Activated naive CD8-positive, alpha-beta T cell (primary cell): ENCODE measurements around the gene ELOVL7.
"Not testable (repeated sequence)": the region's sequence is repeated elsewhere in the genome, so short reads cannot be mapped to it uniquely, and the experiment has no call there.

ENCODE experiments used
- H3K27ac Mint-ChIP-seq: one replicate; pipeline ENCODE4 v1.8.0; 2021; ENCODE audit warnings: mixed read lengths
- H3K27me3 Mint-ChIP-seq: one replicate; pipeline ENCODE4 v1.8.0; 2021; ENCODE audit warnings: mixed read lengths
- H3K36me3 Mint-ChIP-seq: one replicate; pipeline ENCODE4 v1.8.0; 2021; ENCODE audit warnings: mixed read lengths
- H3K4me1 Mint-ChIP-seq: one replicate; pipeline ENCODE4 v1.8.0; 2021; ENCODE audit warnings: low read depth, mixed read lengths
- H3K4me3 Mint-ChIP-seq: one replicate; pipeline ENCODE4 v1.8.0; 2021; ENCODE audit warnings: mild to moderate bottlenecking, mixed read lengths
- H3K9me3 Mint-ChIP-seq: one replicate; pipeline ENCODE4 v1.8.0; 2021; ENCODE audit warnings: low read depth, mixed read lengths

Gene ELOVL7

DNA sequence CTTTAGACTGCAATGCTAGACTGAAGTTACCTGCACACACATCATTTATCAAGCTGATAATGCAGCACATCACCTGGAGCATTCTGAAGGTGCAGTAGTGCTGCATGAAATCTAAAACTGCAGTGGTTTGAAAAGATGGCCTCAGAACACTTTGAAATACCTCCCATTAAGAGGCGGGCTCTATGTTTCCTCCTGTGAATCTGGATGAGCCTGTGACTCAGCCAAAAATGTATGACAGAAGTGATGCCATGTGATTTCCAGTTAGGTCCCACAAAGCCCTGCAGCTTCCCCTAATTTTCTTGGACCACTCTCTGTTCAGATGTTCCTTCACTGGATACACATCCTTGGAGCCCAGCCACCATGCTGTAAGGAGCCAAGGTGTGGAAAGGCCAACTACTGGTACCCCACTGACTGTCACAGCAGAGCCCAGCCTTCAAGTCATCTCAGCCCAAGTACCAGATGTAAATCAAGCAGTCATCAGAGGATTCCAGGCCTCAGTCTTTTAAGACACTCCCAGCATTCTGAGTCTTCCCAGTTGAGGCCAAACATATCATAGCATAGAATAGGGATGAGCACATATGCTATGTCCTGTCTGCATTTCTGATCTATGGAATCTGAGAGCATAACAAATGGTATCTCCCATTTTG, 116.9 kb downstream of the ELOVL7 start:
- Mint-ChIP-seq H3K36me3 (no peaks in the 10 kb centered on the region), H3K9me3 (no peaks in the 10 kb centered on the region), H3K4me1 (no peaks in the 10 kb centered on the region), H3K4me3 (no peak overlapping the region), H3K27me3 (peaks cover 3% of the 10 kb centered on the region), H3K27ac (no peak overlapping the region)

DNA sequence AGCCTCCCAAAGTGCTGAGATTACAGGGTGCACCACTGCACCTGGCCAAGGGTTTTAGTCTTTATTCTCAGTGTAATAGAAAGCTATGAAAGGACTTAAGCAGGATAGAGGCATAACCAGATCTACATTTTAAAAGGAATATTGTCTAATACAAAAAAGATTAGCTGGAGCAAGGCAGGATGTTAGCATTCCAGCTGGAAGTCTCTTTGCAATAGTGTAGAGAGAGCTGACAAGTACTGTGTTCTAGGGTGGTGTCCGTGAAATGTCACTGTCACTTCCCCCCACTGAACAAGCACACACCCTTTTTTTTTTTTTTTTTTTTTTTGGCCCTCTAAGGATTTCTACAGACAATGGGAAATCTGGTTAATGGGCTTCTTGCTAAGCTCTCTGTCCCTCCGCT, 119.9 kb downstream of the ELOVL7 start:
- peaks cover 1% of the 10 kb centered on the region for H3K27me3 Mint-ChIP-seq
- no peaks in the 10 kb centered on the region for H3K9me3 Mint-ChIP-seq
- H3K4me1 Mint-ChIP-seq: no peaks in the 10 kb centered on the region
- no peak overlapping the region for H3K4me3 Mint-ChIP-seq
- H3K27ac Mint-ChIP-seq: no peak overlapping the region
- H3K36me3 Mint-ChIP-seq: no peaks in the 10 kb centered on the region

DNA sequence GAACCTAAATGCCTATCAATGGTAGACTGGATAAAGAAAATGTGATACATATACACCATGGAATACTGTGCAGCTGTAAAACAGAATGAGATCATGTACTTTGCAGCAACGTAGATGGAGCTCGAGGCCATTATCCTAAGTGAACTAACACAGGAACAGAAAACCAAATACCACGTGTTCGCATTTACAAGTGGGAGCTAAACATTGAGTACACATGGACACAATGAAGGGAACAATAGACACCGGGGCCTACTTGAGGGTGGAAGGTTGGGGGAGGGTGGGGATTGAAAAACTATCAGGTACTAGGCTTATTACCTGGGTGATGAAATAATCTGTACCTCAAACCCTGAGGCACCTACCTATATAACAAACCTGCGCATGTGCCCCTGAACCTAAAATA, 121.7 kb downstream of the ELOVL7 start:
- Mint-ChIP-seq H3K4me3 (no peak overlapping the region), H3K27ac (no peak overlapping the region), H3K36me3 (no peaks in the 10 kb centered on the region), H3K9me3 (peaks cover 3% of the 10 kb centered on the region), H3K4me1 (no peaks in the 10 kb centered on the region), H3K27me3 (peaks cover 4% of the 10 kb centered on the region)

DNA sequence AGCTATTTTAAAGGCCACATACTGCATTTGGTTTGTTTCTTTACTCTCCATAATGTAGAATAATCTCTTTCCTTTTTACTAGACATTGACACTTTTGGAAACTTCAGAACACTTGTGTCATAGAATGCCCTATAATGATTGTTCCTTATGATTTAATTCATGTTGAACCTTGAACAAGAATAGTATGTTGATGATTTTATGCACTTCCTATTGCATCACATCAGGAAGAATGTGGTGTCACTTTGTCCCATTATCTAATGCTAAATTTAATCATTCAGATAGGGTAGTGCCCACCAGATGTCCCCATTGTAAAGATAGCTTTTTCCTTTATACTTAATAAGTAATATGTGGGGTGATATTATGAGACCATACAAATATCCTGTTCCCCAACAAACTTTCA, 124.7 kb downstream of the ELOVL7 start:
- no peak overlapping the region for H3K4me3 Mint-ChIP-seq
- H3K27me3 Mint-ChIP-seq: peaks cover 10% of the 10 kb centered on the region
- H3K4me1 Mint-ChIP-seq: no peaks in the 10 kb centered on the region
- H3K9me3 Mint-ChIP-seq: peaks cover 3% of the 10 kb centered on the region
- no peaks in the 10 kb centered on the region for H3K36me3 Mint-ChIP-seq
- H3K27ac Mint-ChIP-seq: no peak overlapping the region

GRCh38 chr5:60718166-60718892, 125.7 kb downstream of the ELOVL7 start:
- Mint-ChIP-seq H3K27me3 (peaks cover 12% of the 10 kb centered on the region), H3K9me3 (peaks cover 3% of the 10 kb centered on the region), H3K36me3 (no peaks in the 10 kb centered on the region), H3K4me3 (no peak overlapping the region), H3K4me1 (no peaks in the 10 kb centered on the region), H3K27ac (no peak overlapping the region)

DNA sequence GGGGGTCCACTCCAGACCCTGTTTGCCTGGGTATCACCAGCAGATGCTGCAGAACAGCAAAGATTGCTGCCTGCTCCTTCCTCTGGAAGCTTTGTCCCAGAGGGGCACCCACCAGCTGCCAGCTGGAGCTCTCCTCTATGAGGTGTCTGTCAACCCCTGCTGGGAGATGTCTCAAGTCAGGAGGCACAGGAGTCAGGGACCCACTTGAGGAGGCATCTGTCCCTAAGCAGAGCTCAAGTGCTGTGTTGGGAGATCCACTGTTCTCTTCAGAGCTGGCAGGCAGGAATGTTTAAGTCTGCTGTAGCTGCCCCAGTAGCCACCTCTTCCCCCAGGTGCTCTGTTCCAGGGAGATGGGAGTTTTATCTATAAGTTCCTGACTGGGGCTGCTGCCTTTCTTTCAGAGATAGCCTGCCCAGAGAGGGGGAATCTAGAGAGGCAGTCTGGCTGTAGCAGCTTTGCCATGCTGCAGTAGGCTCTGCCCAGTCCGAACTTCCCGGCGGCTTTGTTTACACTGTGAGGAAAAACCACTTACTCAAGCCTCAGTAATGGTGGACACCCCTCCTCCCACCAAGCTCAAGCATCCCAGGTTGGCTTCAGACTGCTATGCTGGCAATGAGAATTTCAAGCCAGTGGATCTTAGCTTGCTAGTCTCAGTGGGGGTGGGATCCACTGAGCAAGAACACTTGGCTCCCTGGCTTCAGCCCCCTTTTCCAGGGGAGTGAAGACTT, 128.7 kb downstream of the ELOVL7 start:
- not testable (repeated sequence) for H3K4me3 Mint-ChIP-seq, H3K27ac Mint-ChIP-seq, H3K9me3 Mint-ChIP-seq, H3K4me1 Mint-ChIP-seq, H3K36me3 Mint-ChIP-seq
- H3K27me3 Mint-ChIP-seq: peaks cover 15% of the 10 kb centered on the region

GRCh38 chr5:60712950-60713349, 131.1 kb downstream of the ELOVL7 start:
- H3K27ac Mint-ChIP-seq: no peak overlapping the region
- no peaks in the 10 kb centered on the region for H3K36me3 Mint-ChIP-seq
- peaks cover 15% of the 10 kb centered on the region for H3K27me3 Mint-ChIP-seq
- peaks cover 3% of the 10 kb centered on the region for H3K9me3 Mint-ChIP-seq
- no peak overlapping the region for H3K4me3 Mint-ChIP-seq
- no peaks in the 10 kb centered on the region for H3K4me1 Mint-ChIP-seq

GRCh38 chr5:60711892-60712291, 132.2 kb downstream of the ELOVL7 start:
- peaks cover 12% of the 10 kb centered on the region for H3K27me3 Mint-ChIP-seq
- not testable (repeated sequence) for H3K9me3 Mint-ChIP-seq, H3K4me1 Mint-ChIP-seq, H3K36me3 Mint-ChIP-seq, H3K27ac Mint-ChIP-seq, H3K4me3 Mint-ChIP-seq

DNA sequence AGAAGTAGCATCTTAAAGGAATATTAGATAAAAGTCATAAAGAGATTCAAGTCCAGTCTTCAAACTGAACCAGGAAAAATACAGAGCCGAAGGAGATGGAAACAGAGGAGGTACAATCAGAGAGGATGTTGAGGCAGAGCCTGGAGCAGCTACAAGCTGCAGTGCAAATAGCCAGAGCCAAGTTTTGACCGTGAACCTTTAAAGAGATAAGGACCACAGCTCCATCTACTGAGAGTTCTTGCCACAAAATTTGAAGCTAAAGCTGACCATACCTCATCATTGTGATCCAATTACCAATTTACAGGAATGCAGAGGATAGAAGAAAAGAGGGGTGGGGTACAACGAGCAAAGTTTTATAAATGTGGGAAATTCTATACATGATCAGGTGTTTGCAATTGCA, 133.7 kb downstream of the ELOVL7 start:
- H3K4me3 Mint-ChIP-seq: no peak overlapping the region
- no peaks in the 10 kb centered on the region for H3K4me1 Mint-ChIP-seq
- H3K9me3 Mint-ChIP-seq: no peaks in the 10 kb centered on the region
- H3K36me3 Mint-ChIP-seq: no peaks in the 10 kb centered on the region
- H3K27ac Mint-ChIP-seq: no peak overlapping the region
- H3K27me3 Mint-ChIP-seq: peaks cover 9% of the 10 kb centered on the region

- Mint-ChIP-seq H3K9me3 (no peaks in the 10 kb centered on the region), H3K36me3 (no peaks in the 10 kb centered on the region), H3K4me3 (no peak overlapping the region), H3K4me1 (peaks cover 9% of the 10 kb centered on the region), H3K27ac (no peak overlapping the region), H3K27me3 (no peaks in the 10 kb centered on the region)
Measured at GRCh38 chr5:60705144-60705543, 138.9 kb downstream of the ELOVL7 start.

GRCh38 chr5:60703944-60704343, 140.1 kb downstream of the ELOVL7 start:
- Mint-ChIP-seq H3K27ac (no peak overlapping the region), H3K4me3 (no peak overlapping the region), H3K36me3 (no peaks in the 10 kb centered on the region), H3K9me3 (no peaks in the 10 kb centered on the region), H3K4me1 (peaks cover 11% of the 10 kb centered on the region), H3K27me3 (no peaks in the 10 kb centered on the region)
